ENCODE results near the gene TRAPPC11. TPM values are rescaled to one million over a fixed set of nuclear protein-coding genes. Genes with fewer than 3 reads are reported as not detected.
"Not testable (repeated sequence)": the region's sequence is repeated elsewhere in the genome, so short reads cannot be mapped to it uniquely, and the experiment has no call there.

TRAPPC11 gene
- total RNA-seq, 4 donors from 2014 or later = 30.3 to 41.7 (median 34.0) TPM

- intact Hi-C loops (cut with DNase I; ENCODE audit: low total_unique reads) = no loop called here
- WGBS, 2 donors = 78 to 89% methylated on average over 4 of the region's 4 CpGs
- no peak for TF ChIP-seq POLR2A (IDR thresholded peaks at IDR 0.05)
- no peak for TF ChIP-seq CTCF (IDR thresholded peaks at IDR 0.05)
- no peak for DNase-seq (ENCODE audit: low spot score in 2 of 2)
- no peak overlapping the region for H3K4me3 ChIP-seq (ENCODE audit: low read depth, poor library complexity, severe bottlenecking)
These were observed 57.2 kb downstream of the TRAPPC11 start for GRCh38 chr4:183716302-183716701.

GRCh38 chr4:183718876-183719275 lies 59.8 kb downstream of the TRAPPC11 start:
- 30 to 46% methylated on average over 5 of the region's 5 CpGs for WGBS, 2 donors
- no peak for DNase-seq (ENCODE audit: low spot score in 2 of 2)
- intact Hi-C loops (cut with DNase I; ENCODE audit: low total_unique reads) = no loop called here
- H3K4me3 ChIP-seq (ENCODE audit: low read depth, poor library complexity, severe bottlenecking) = no peak overlapping the region
- no peak for TF ChIP-seq POLR2A (IDR thresholded peaks at IDR 0.05)
- no peak for TF ChIP-seq CTCF (IDR thresholded peaks at IDR 0.05)

- 57 to 75% methylated on average over 38 of the region's 38 CpGs for WGBS, 2 donors
- H3K4me3 ChIP-seq (ENCODE audit: low read depth, poor library complexity, severe bottlenecking) = no peak overlapping the region
- TF ChIP-seq CTCF (IDR thresholded peaks at IDR 0.05) (no peak), POLR2A (IDR thresholded peaks at IDR 0.05) (no peak)
- no peak for DNase-seq (ENCODE audit: low spot score in 2 of 2)
- intact Hi-C loops (cut with DNase I; ENCODE audit: low total_unique reads) = no loop called here
These were observed 62.4 kb downstream of the TRAPPC11 start for GRCh38 chr4:183721207-183722081.

DNA sequence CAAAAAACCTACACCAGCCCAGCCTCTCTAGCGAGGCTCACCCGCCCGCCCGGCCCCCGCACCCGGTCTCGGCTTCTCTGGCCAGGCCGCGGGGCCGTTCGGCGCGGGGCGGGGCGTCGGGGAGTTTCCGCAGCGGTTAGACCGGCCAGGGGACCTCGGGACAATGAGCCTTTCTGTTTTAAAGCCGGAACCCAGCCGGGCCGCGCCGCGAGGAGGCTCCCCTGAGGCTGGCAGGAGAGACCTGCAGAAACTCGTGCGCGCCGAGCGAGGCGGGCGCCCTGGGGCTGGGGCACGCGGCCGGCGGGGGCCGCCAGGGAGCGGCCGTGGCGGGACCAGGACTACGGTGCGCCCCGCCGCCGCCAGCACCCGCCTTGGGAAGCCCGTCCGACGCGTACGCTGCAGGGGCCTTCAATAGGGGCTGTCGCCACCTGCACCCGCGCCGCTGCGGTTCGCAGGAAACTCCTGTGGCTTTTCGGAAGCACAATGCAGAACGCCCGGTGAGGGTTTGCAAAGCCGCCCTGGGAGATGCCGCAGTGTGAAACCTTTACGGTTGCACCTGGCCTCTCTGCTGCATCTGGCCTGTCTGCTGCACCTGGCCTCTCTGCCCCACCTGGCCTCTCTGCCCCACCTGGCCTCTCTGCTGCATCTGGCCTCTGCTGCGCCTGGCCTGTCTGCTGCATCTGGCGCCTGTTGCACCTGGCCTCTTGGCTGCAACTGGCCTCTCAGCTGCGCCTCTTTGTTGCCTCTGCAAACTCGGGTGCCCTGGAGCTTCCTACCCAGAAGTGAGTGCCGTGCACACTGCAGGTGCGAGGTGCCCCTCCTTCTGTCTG lies 63.9 kb downstream of the TRAPPC11 start:
- peak overlapping the region; percentile 32 for H3K4me3 ChIP-seq (ENCODE audit: low read depth, poor library complexity, severe bottlenecking)
- peak in 1 of 2 donors; percentile 94 for DNase-seq (ENCODE audit: low spot score in 2 of 2)
- intact Hi-C loops (cut with DNase I; ENCODE audit: low total_unique reads) = no loop called here
- TF ChIP-seq POLR2A (IDR thresholded peaks at IDR 0.05) (no peak), CTCF (IDR thresholded peaks at IDR 0.05) (no peak)
- WGBS, 2 donors = 9 to 10% methylated on average over 33 to 50 of the region's 70 CpGs

- no peak overlapping the region for H3K4me3 ChIP-seq (ENCODE audit: low read depth, poor library complexity, severe bottlenecking)
- DNase-seq (ENCODE audit: low spot score in 2 of 2) = no peak
- 79 to 80% methylated on average over 12 of the region's 12 CpGs for WGBS, 2 donors
- intact Hi-C loops (cut with DNase I; ENCODE audit: low total_unique reads) = no loop called here
- TF ChIP-seq CTCF (IDR thresholded peaks at IDR 0.05) (no peak), POLR2A (IDR thresholded peaks at IDR 0.05) (no peak)
These were observed 64.6 kb downstream of the TRAPPC11 start for GRCh38 chr4:183723561-183724228.

- DNase-seq (ENCODE audit: low spot score in 2 of 2); H3K4me3 ChIP-seq (ENCODE audit: low read depth, poor library complexity, severe bottlenecking); intact Hi-C loops (cut with DNase I; ENCODE audit: low total_unique reads): not testable (repeated sequence)
- 77 to 83% methylated on average over 5 of the region's 5 CpGs for whole genome bisulfite sequencing, 2 donors
These were observed 66.5 kb downstream of the TRAPPC11 start for GRCh38 chr4:183725585-183725984.
